Measurements from ENCODE around the gene WNT9A. TPM values are rescaled to one million over a fixed set of nuclear protein-coding genes. Genes with fewer than 3 reads are reported as not detected.

The WNT9A gene
- polyA plus RNA-seq, 1 of the 3 experiments (the other 2 are of a cell fraction), result 0.31 TPM

GRCh38 chr1:227929751-227930472 is 17.8 kb downstream of the WNT9A start:
- Histone ChIP-seq H3K27ac (ENCODE audit: low read depth in 2 of 2, low read length in 1 of 2) (no peak overlapping the region), H3K4me1 (ENCODE audit: control insufficient read depth in 1 of 2, insufficient read depth in 2 of 2, low read depth in 1 of 2, low read length in 1 of 2) (no peaks in the 10 kb centered on the region), H3K9me3 (no peaks in the 10 kb centered on the region), H3K36me3 (replicated peaks in 1 of 2; ENCODE audit: control insufficient read depth in 1 of 2, insufficient read depth in 2 of 2, low read length in 1 of 2) (no peaks in the 10 kb centered on the region), H3K79me2 (ENCODE audit: insufficient read depth) (no peaks in the 10 kb centered on the region), H4K20me1 (ENCODE audit: insufficient read depth) (no peaks in the 10 kb centered on the region), H2AFZ (ENCODE audit: low read depth) (no peak overlapping the region), H3K27me3 (ENCODE audit: insufficient read depth) (no peaks in the 10 kb centered on the region), H3K9me2 (no peaks in the 10 kb centered on the region), H3K4me2 (no peak overlapping the region), H3K4me3 (ENCODE audit: low read depth in 2 of 2, low read length in 1 of 2) (no peak overlapping the region), H3K9ac (no peak overlapping the region), H3F3A (replicated peaks; ENCODE audit: insufficient read depth) (peaks cover 6% of the 10 kb centered on the region)
- DNase-seq, result no peak
- WGBS (ENCODE audit: low lambda C conversion rate), result 72% methylated on average over 14 of the region's 17 CpGs
- POLR2A ChIA-PET, result no interaction called here
- CTCF ChIA-PET, result interaction anchor here (1.3 kb wide), 1 partner anchor 168 kb away, joined by 3 read pairs; no protein-coding TSS in a partner anchor
- TF ChIP-seq IRF3 (IDR thresholded peaks at IDR 0.05; ENCODE audit: low read depth, low read length) (no peak), SMC3 (IDR thresholded peaks at IDR 0.05; ENCODE audit: low read depth, low read length) (no peak), FOSL2 (IDR thresholded peaks at IDR 0.05; ENCODE audit: borderline replicate concordance, low read depth) (no peak), ZBTB33 (IDR thresholded peaks at IDR 0.05; ENCODE audit: borderline replicate concordance, low read depth) (no peak), NFIC (IDR thresholded peaks at IDR 0.05; ENCODE audit: borderline replicate concordance) (no peak), RXRA (IDR thresholded peaks at IDR 0.05; ENCODE audit: borderline replicate concordance, low read depth) (no peak), YY1 (IDR thresholded peaks at IDR 0.05; ENCODE audit: low read depth) (no peak), POLR2AphosphoS5 (IDR thresholded peaks at IDR 0.05; ENCODE audit: low read depth, low read length) (no peak), MEF2A (IDR thresholded peaks at IDR 0.05; ENCODE audit: borderline replicate concordance, low read depth) (no peak), RCOR1 (IDR thresholded peaks at IDR 0.05; ENCODE audit: low read length) (no peak), TCF12 (IDR thresholded peaks at IDR 0.05) (no peak), NRF1 (IDR thresholded peaks at IDR 0.05; ENCODE audit: low read depth, low read length) (no peak)

GRCh38 chr1:227928811-227929375 is 18.8 kb downstream of the WNT9A start:
- DNase-seq, result no peak
- Histone ChIP-seq H3K9me2 (no peaks in the 10 kb centered on the region), H3K27me3 (ENCODE audit: insufficient read depth) (no peaks in the 10 kb centered on the region), H3K9me3 (no peaks in the 10 kb centered on the region), H3K4me3 (ENCODE audit: low read depth in 2 of 2, low read length in 1 of 2) (no peak overlapping the region), H2AFZ (ENCODE audit: low read depth) (no peak overlapping the region), H3K27ac (ENCODE audit: low read depth in 2 of 2, low read length in 1 of 2) (no peak overlapping the region), H3K36me3 (replicated peaks in 1 of 2; ENCODE audit: control insufficient read depth in 1 of 2, insufficient read depth in 2 of 2, low read length in 1 of 2) (no peaks in the 10 kb centered on the region), H3K9ac (no peak overlapping the region), H3K4me1 (ENCODE audit: control insufficient read depth in 1 of 2, insufficient read depth in 2 of 2, low read depth in 1 of 2, low read length in 1 of 2) (no peaks in the 10 kb centered on the region), H4K20me1 (ENCODE audit: insufficient read depth) (no peaks in the 10 kb centered on the region), H3F3A (replicated peaks; ENCODE audit: insufficient read depth) (no peaks in the 10 kb centered on the region), H3K79me2 (ENCODE audit: insufficient read depth) (no peaks in the 10 kb centered on the region), H3K4me2 (no peak overlapping the region)
- TF ChIP-seq CHD2 (IDR thresholded peaks at IDR 0.05; ENCODE audit: low read length, partially characterized antibody) (no peak), MEF2A (IDR thresholded peaks at IDR 0.05; ENCODE audit: borderline replicate concordance, low read depth) (no peak), RXRA (IDR thresholded peaks at IDR 0.05; ENCODE audit: borderline replicate concordance, low read depth) (no peak), FOSL2 (IDR thresholded peaks at IDR 0.05; ENCODE audit: borderline replicate concordance, low read depth) (no peak), NFIC (IDR thresholded peaks at IDR 0.05; ENCODE audit: borderline replicate concordance) (no peak), EZH2phosphoT487 (IDR thresholded peaks at IDR 0.05; ENCODE audit: borderline replicate concordance, low read depth) (no peak), SMC3 (IDR thresholded peaks at IDR 0.05; ENCODE audit: low read depth, low read length) (no peak), ELF1 (IDR thresholded peaks at IDR 0.05) (no peak), FOXM1 (IDR thresholded peaks at IDR 0.05; ENCODE audit: low read depth) (no peak), RFX5 (IDR thresholded peaks at IDR 0.05; ENCODE audit: low read length) (no peak), TAF1 (IDR thresholded peaks at IDR 0.05; ENCODE audit: borderline replicate concordance, low read depth, low read length) (no peak)
- ChIA-PET CTCF (no interaction called here), POLR2A (no interaction called here)
- 78% methylated on average over 12 of the region's 12 CpGs for WGBS (ENCODE audit: low lambda C conversion rate)

Measured in SK-N-SH (cell line).